ENCODE measurements around the gene PALLD.

Gene PALLD

GRCh38 chr4:168841672-168842019 is 344.8 kb downstream of the PALLD start:
- no peak for DNase-seq

- DNase-seq: no peak
Measured at GRCh38 chr4:168842186-168842585, 345.3 kb downstream of the PALLD start.

DNA sequence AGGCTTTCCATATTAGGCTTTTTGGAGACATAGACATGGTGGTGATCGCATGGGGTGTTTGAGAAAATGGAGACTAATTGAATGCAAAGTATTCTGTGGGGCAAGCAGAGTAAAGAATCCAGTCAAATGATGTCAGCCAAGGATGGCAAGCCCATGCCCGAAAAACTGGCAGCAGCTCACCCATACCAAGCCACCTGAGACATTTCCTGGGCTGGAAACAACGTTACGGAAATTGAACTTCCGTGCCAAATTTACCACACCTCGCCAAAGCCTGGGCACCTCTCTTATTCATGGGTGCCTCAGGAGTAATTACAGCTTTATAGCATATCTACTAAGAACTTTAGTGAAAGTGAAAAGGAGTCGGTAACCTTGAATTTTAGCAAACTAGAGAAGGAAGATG is 346.8 kb downstream of the PALLD start:
- DNase-seq: no peak

DNA sequence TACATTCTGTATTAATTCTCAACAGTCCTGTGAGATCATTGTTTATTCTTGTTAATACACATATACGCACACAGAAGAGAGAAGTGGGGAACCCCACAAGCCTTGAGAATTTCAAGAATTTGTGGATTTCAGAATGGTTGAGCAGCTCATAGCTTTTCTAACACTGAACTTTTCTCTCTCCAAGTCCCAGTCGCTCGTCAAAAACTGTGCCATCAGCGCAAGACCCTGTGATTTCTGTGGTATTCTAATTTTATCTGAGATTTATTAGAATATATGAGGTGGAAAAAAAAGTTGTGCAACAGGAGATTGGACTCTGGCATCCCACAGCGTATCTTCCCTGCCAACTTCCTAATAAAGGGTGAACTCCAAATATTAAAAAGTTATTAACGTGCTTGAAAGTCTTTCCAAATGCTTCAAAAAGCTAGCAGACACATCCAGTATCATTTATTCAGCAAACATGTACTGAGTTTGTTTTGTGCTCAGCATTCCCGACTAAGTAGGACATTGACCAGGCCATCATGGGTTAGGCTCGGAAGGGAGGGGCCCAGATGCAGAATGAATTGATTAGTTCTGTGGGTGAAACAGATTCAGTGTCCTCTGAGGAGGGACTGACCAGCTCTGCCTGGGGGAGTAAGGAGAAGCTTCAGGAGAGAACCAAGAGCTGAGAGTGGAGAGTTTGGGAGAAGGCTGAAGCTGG is 347.6 kb downstream of the PALLD start:
- DNase-seq: no peak

- DNase-seq: no peak
Measured at GRCh38 chr4:168845897-168846296, 349.0 kb downstream of the PALLD start.

DNA sequence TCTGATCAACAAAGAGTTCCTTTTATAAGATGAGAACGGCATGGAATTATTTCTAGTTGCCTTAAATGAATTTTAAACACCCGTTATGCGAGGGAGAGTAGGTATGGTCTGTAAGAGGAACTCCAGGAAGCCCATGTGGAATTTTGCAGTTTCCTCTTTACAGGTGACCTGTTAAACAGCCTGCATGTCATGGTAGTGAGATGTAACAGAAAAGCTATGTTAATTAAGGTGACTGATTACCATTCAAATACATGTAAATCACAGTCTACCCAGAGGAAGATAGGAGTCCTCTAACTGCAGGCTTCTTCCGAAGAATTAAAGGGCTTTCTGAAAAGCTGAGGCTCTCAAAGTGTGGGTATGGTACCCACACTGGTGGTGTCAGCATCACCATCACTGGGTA is 349.6 kb downstream of the PALLD start:
- DNase-seq: no peak

GRCh38 chr4:168847771-168848502 is 351.1 kb downstream of the PALLD start:
- no peak for DNase-seq

DNA sequence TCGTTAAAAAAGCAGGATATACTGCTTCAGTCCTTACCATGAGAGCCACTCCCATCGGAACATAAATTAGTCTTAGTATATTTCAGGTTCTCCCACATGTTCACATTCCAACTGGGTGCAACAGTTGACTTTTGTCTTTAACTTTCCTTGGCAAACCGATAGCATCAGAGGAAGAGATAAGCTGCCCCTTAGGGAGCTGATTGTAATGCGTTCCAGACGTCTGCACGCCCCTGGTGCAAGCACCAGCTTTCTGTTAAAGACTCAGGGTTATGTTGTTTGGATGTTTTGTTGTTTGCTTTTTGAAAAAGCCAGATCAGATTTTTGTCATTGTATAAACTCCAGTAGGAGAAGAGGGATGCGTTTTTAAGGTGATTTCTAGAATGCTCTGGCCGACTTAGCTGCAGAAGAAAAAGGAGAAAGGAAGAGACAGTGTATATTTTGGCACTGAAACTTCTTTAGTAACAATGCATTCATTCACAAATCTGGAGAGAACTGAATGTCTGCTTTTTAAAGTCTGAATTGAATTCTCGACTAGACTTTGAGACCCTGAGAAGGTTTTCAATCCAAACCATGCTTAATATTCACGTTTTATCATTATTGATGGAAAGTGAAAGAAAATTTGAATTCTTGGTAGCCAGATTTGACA is 352.3 kb downstream of the PALLD start:
- DNase-seq: no peak

DNA sequence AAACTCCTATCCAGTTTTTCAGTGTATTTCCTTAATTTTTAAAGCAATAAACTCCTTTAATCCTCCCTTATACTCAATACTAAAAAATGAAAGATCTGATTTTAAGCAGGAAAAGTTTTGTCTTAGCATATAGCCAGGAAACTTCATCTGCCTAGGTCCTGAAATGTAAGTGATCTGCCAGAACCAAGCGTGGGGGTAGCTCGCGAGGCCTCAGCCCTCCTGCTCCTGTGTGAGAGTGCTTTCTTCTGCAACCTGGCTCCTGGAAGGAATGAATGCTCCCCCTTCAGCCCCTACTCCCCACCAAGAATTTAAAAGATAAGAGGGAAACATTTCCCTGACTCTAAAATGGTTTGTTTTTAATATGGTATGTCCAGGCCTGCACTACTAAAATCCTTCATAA is 353.1 kb downstream of the PALLD start:
- DNase-seq: no peak

DNA sequence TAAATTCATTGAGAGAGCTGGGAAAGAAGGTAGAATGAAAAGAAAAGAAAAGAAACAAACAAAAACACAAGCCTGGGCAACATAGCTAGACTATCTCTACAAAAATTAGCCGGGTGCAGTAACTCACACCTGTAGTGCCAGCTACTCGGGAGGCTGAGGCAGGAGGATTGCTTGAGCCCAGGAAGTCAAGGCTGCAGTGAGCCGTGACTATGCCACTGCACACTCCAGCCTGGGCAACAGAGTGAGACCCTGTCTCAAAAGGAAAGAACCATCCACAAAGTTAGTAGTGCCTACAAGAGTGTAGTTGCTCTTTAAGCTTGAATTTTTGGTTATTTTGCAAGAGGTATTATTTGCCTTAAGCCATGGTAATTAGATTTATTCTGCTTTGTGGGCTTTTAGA is 355.5 kb downstream of the PALLD start:
- DNase-seq: no peak

GRCh38 chr4:168852933-168853713 is 356.3 kb downstream of the PALLD start:
- DNase-seq: no peak

DNA sequence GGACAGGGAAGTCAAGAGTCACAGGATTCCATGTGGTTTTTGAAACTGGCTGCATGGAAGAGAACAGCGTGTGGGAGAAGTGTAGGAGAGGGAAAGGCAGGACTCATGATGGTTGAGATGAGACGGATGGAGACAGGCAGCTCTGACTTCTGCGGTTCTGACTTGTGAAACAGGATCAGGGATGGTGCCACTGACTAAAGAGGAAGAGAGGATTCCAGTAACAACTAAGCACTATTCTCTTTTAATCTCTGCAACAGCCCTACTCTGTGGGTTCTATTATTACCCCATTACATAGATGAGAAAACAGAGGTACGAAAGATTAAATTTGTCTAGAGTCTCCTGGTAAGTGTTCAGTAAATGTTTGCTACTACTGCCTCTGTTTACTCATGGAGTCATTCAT is 356.9 kb downstream of the PALLD start:
- DNase-seq: no peak

DNA sequence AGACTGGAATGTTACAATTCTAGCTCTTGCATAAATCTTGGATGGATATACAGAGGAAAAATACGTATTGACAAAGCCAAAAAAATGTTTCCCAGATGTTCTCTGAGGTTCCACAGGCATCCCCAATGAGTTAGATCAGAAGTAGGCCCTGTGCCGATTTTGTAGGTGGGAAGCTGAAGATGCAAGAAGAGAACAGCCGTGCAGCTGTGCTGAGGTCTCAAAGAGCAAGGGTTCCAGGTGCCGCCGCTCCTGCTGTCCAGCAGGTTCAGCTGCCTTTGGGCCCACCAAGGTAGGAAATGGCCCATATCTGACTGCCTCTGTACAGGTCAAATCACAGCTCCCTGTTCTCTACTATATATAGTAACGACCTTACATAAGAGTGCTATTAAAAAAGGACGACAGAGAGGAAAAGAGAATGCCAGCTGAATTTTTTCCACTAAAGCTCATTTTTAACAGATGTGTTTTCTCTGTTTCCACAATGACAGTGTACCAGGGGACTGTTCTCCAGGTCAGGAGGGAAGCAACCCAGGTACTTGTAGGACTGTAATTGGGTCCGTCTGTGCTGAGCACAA is 357.6 kb downstream of the PALLD start:
- no peak for DNase-seq

DNA sequence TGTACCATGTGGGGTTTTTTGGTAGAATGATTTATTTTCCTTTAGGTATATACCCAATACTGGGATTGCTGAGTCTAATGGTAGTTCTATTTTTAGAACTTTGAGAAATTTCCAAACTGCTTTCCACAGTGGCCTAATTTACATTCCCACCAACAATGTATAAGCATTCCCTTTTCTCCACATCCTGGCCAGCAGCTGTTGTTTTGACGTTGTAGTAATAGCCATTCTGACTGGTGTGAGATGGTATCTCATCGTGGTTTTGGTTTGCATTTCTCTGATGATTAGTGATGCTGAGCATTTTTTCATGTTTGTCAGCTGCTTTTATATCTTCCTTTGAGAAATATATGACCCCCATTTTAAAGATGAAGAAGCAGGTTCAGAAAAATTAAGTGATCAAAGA is 359.5 kb downstream of the PALLD start:
- no peak for DNase-seq

GRCh38 chr4:168857009-168857408 is 360.2 kb downstream of the PALLD start:
- no peak for DNase-seq

GRCh38 chr4:168857546-168858314 is 360.9 kb downstream of the PALLD start:
- DNase-seq: no peak

GRCh38 chr4:168859100-168859499 is 362.2 kb downstream of the PALLD start:
- no peak for DNase-seq

DNA sequence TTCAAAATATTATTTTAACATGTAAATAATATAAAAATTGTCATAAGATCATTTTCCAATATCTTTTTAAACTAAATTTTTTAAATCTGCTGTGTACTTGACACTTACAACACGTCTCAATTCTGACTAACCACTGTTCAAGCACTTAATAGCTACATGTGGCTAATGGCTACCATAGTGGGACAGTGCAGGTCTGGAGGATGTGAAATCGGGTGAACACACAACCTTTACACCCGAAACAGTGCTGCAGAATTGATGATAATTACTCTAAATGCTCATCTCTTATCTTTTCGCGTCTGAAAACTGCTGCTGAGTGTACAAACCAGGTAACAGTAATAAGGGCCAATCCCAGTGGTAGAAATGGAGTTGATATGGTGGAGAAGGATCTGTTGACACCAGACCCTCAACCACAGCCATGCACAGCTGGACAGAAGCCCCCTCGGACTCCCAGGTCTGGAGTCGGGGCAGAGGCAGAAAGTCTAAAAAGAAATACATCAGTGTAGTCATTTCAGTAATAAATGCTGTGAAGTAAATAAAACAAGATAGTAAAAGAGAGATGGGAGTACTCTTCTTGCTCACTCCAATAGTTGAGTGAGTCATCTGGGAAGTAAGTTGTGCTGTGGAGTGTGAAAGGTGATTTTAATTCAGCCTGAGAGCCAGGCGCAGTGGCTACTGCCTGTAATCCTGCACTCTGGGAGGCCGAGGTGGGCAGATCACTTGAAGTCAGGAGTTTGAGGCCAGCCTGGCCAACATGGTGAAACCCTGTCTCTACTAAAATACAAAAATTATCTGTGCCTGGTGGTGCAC is 363.2 kb downstream of the PALLD start:
- DNase-seq: no peak

- DNase-seq: no peak
Measured at GRCh38 chr4:168860827-168861226, 364.0 kb downstream of the PALLD start.

DNA sequence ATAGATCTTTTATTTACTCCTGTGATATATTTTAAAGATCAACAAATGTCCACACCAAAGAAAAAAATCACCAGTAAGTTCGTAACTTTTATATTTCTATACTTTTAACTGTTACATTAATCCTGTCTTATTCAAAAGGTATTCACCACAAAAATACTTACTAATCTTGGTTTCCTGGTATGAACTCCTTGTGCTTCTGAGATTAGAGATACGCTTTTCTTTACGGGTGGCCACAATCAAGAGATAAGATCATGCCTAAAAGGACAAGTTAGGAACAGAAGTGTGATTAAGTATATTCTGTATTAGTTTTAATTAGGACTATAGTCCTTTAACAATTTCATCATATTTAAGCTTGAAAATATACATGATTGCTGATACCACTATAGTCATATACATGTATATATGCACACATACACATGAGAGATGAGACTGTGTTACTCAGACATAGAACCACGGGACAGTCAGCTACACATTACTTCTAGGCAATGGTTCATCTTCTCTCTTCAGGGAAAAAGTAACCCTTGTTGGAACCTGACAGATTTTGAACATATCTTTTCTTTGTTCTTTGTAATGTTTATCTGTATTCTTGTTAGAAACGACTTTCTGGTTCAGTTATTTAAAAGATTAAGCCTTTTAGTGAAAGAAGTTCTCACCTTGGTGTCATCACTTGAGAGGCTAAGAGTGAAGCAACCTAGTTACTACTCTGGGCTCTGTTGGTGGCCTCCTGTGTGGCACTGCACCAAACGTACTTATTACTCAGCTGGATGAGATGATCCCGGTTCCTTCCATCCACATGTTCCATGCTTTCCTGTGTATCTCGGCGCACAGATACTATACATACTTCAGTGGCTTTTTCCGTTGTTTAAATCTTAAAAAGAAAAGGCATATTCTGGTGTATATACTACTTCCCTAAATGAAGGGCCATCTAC is 367.1 kb downstream of the PALLD start:
- DNase-seq: no peak

All from activated T-cell treated with anti-CD3 and anti-CD28 coated beads for 4 hours (primary cell).